Measurements from ENCODE around the gene EIF3D.

Gene EIF3D

DNA sequence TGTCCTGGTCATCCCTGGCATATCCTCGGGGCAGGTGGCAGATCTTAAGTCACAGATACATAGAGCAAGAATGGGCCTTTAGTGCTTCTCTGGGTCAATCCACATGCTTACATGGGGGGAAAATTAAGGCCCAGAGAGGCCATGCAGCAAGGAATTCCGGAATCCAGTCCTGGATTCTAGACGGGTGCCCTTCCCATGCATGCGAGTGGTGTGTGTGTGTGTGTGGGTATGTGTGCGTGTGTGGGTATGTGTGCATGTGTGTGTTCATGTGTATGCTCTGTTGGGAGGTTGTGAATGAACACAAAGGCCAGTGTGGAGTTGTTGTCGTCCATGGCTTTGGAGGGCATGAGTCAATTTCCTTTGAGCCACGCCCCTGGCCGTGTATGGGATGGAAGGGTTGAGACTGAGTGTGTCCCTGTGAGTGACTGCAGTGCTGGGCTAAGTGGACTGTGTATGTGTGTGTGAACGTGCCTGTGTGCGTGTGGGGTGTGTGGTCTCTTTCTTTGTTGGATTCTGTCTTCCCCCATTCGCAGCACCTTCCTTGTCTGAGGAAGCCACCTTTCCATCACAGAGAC lies 33.4 kb upstream of the EIF3D start:
- H3K27ac Mint-ChIP-seq: no peak overlapping the region
- ATAC-seq: no peak
- no peak overlapping the region for H3K4me3 Mint-ChIP-seq
- H3K36me3 Mint-ChIP-seq: no peaks in the 10 kb centered on the region
- no peaks in the 10 kb centered on the region for H3K9me3 Mint-ChIP-seq
- peaks cover 20% of the 10 kb centered on the region for H3K4me1 Mint-ChIP-seq
- H3K27me3 Mint-ChIP-seq: peaks cover 54% of the 10 kb centered on the region

DNA sequence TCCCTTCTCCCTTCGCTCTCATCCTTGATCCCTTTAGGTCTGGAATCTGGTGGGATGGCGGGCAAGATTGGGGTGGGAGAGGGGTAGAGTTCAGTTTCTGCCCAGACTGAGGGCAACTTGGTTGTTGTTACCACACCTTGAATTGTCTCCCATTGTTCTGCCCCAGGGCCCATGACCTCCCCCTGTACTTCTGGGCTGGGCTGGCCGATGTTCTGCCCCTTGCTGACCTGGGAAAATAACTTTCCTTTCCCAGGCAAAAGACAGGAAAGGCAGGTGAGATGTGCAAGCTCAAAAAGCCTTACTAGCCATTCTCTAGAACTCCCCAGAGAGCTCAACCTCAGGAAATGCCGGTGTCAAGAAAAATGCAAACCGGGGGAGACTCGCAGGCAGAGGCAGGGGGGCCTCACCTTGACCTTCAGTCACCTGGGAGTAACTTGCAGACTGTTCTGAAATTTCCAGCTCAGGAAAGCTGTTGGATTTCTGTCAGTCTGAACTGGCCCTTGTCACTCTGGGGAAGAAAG lies 32.4 kb upstream of the EIF3D start:
- Mint-ChIP-seq H3K4me3 (no peak overlapping the region), H3K27ac (no peak overlapping the region), H3K36me3 (no peaks in the 10 kb centered on the region), H3K9me3 (no peaks in the 10 kb centered on the region), H3K27me3 (peaks cover 44% of the 10 kb centered on the region), H3K4me1 (peaks cover 20% of the 10 kb centered on the region)
- ATAC-seq: no peak

DNA sequence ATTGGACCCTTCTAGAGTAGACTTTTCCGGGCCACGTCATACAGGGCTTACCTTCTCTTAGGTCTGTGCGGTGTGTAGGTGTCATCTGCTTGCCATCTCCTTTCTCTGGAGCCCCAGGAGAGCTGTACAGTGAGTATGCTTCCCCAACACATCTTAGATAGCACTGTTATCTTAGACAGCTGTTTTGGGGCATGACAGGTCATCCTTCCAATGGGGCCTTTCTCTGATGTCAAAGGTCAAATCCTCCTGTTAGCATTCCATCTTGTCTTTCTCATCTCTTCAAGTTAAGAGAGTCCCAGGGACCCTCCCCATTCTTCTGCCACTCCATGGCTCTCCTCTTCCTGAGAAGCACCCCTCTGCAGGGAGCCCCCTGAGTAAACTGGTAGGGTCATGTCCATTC lies 31.0 kb upstream of the EIF3D start:
- Mint-ChIP-seq H3K36me3 (no peaks in the 10 kb centered on the region), H3K27me3 (peaks cover 34% of the 10 kb centered on the region), H3K4me3 (no peak overlapping the region)

DNA sequence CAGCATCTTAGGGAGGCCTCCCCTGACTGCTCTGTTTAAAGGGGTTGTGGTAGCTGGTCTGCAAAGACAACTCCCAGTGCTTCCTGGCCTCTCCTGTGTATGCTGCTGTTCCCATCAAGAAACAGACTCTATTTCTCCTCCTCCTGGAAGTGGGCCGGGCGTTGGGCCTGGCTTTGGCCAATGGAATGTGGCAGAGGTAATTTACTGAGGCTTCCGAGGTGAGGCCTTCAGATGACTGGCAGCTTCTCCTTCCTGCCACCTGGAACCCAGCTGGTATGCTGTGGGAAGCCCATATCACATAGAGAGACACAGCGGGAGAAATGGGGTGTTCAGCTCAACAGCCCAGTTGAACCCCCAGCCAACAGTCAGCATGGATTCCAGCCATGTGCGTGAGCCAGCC lies 25.1 kb upstream of the EIF3D start:
- H3K36me3 Mint-ChIP-seq: no peaks in the 10 kb centered on the region
- no peaks in the 10 kb centered on the region for H3K27me3 Mint-ChIP-seq
- peak overlapping the region; percentile 56 for H3K27ac Mint-ChIP-seq
- H3K9me3 Mint-ChIP-seq: no peaks in the 10 kb centered on the region
- peaks cover 38% of the 10 kb centered on the region for H3K4me1 Mint-ChIP-seq
- no peak for ATAC-seq
- no peak overlapping the region for H3K4me3 Mint-ChIP-seq

More for the DNA sequence above, 31.0 kb upstream of the EIF3D start:
- H3K4me1 Mint-ChIP-seq: peaks cover 20% of the 10 kb centered on the region
- ATAC-seq: no peak
- H3K27ac Mint-ChIP-seq: no peak overlapping the region
- no peaks in the 10 kb centered on the region for H3K9me3 Mint-ChIP-seq

DNA sequence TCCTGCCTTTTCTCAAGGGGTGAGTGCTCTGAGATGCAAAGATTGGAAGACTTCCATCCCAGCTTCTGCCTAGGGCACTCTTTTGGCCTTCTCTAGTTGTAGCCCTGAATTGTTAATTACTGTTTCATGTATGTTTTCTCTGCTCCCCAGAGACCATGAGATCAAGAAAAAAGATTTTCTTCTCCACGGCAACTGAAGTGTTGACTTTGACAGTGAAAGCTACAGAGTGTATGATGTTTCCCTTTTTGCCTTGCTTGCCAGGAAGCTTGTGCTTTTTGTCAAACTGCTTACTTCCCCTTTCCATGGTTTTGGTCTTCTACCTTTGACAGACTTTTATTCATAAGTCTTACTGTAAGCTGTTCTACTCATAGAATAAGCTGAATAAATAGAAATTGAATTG lies 23.3 kb upstream of the EIF3D start:
- ATAC-seq: peak; percentile 92
- no peaks in the 10 kb centered on the region for H3K27me3 Mint-ChIP-seq
- peak overlapping the region; percentile 14 for H3K27ac Mint-ChIP-seq
- H3K36me3 Mint-ChIP-seq: no peaks in the 10 kb centered on the region
- H3K9me3 Mint-ChIP-seq: no peaks in the 10 kb centered on the region
- H3K4me3 Mint-ChIP-seq: no peak overlapping the region
- peaks cover 48% of the 10 kb centered on the region for H3K4me1 Mint-ChIP-seq

DNA sequence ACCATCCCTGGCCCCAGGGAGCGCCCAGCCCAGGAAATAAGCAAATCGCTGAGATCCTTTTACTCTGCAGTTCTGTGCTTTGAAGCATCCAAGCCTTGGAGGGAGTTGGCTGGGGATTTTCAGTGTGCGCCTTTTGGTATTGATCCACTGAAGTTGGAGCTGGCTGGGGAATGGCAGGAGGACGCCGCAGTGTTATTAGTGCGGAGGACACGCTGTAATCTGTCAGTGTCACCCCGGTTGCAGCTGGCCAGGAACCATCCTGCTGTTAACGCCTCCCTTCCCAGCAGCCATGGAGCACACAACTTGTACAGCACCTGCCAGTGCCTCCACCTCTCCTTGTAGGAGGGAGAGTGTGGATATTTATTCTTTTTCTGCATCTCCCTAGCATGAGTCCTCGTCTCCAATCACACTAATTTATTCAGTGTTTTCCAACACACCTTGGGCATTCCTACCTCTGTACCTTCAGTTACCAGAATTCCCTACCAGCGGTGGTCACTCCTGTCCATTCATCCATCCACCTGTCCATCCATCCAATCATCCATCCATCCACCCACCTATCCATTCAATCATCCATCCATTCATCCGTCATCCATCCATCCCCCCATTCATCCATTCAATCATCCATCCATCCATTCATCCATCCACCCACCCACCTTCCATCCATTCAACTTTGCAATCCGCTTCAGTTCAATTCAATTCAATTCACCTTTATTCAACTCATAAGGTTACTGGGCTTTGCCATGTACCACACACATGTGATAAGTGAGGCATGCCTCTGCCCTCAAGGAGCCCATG lies 21.9 kb upstream of the EIF3D start:
- no peaks in the 10 kb centered on the region for H3K27me3 Mint-ChIP-seq
- no peaks in the 10 kb centered on the region for H3K36me3 Mint-ChIP-seq
- H3K4me3 Mint-ChIP-seq: no peak overlapping the region
- no peaks in the 10 kb centered on the region for H3K9me3 Mint-ChIP-seq
- peaks cover 55% of the 10 kb centered on the region for H3K4me1 Mint-ChIP-seq
- peak overlapping the region; percentile 14 for H3K27ac Mint-ChIP-seq
- no peak for ATAC-seq

DNA sequence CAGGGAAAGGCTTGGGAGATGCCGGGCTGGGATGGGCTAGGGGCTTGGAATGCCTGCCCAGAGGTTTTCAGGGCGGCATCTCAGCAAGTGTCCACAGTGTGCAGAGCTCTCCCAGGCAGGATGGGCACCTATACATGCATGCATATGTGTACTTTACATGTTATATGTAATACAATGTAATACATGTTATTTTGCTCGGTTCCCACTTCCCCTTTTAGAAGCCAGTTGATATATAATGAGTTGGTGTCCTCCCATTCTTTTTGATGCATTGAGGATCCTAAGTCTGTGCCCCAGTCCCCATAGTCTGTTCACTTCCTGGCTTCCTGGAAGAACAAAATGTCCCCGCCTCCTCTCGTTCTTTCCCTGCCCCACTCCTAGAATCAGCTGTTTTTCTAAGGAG lies 20.1 kb upstream of the EIF3D start:
- H3K27me3 Mint-ChIP-seq: no peaks in the 10 kb centered on the region
- peaks cover 52% of the 10 kb centered on the region for H3K4me1 Mint-ChIP-seq
- peak overlapping the region; percentile 57 for H3K27ac Mint-ChIP-seq
- no peaks in the 10 kb centered on the region for H3K9me3 Mint-ChIP-seq
- peak; percentile 28 for ATAC-seq
- H3K36me3 Mint-ChIP-seq: no peaks in the 10 kb centered on the region
- H3K4me3 Mint-ChIP-seq: no peak overlapping the region

DNA sequence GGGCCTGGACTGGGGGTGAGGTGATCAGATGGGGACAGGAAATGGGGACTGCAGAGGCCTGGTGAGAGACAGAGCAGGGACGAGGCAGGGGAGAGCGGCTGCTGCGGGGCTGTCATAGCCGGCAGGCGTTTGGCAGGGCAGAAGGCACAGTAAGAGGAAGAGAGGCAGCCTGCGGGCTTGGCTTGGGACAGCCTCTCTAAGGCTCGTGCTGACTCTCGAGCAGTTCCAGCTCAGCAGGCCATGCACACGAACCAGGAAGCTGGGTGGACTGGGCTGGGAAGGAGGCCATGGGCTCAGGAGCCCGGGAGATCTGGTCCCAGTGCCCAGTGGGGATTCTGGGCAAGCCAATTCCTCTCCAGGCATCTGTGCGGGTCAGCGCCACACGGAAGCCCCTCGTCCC lies 19.6 kb upstream of the EIF3D start:
- Mint-ChIP-seq H3K27ac (peak overlapping the region; percentile 57), H3K36me3 (no peaks in the 10 kb centered on the region), H3K4me3 (no peak overlapping the region), H3K27me3 (no peaks in the 10 kb centered on the region), H3K4me1 (peaks cover 48% of the 10 kb centered on the region), H3K9me3 (no peaks in the 10 kb centered on the region)
- ATAC-seq: no peak

DNA sequence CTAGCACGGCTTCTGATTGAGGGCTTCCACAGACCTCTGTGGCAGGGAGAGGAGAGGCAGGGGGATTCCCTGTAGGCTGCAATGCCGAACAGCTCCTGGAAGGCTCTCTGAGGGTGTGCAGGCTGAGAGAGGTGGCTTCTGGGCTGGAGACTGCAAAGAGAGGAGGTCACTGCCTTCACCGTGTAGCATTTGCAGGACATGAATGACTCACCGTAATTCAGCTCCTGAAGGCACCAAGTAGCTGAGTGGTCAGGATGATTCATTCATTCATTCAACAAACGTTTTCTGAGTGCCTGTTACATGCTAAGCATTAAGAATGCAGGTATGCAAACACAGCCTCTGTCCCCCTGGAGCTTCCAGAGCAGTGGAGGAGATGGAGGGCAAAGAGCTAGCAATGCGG lies 18.0 kb upstream of the EIF3D start:
- Mint-ChIP-seq H3K36me3 (no peaks in the 10 kb centered on the region), H3K27me3 (no peaks in the 10 kb centered on the region), H3K9me3 (no peaks in the 10 kb centered on the region), H3K4me1 (peaks cover 43% of the 10 kb centered on the region), H3K4me3 (no peak overlapping the region), H3K27ac (no peak overlapping the region)
- ATAC-seq: no peak

DNA sequence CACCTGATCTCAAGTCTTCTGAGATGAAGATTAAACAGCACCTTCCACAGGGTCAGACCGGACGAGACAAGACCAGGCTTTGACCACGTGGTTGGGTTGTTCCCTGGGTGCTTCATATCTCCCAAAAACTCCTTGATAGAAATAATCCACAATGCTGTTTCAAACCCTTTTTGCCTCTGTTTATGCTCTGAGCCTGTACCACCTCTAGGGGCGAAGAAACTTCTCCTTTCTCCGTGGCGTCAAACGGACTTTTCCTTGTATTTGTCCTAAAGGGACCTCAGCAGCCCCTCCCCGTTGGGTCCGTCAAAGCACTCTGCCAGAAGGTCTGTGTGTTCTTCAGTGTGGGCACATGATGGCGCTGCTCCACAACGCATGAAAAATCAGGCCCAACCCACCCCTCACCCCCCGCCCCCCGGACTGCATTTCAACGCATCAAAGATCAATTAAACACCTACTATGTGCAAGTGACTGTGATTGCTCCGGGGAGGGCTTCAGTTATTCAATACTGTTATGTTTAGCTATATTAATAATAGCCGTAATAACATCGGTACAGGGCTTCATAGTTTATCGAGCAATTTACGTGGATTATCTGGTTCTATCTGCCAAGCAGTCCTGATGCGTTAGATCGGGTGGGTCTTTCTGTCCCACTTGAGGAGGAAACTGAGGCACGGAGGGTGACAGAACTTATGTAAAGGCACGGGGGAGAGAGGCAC lies 17.3 kb upstream of the EIF3D start:
- Mint-ChIP-seq H3K27ac (no peak overlapping the region), H3K4me3 (no peak overlapping the region), H3K36me3 (no peaks in the 10 kb centered on the region), H3K27me3 (no peaks in the 10 kb centered on the region), H3K9me3 (no peaks in the 10 kb centered on the region), H3K4me1 (peaks cover 36% of the 10 kb centered on the region)
- peak; percentile 67 for ATAC-seq

DNA sequence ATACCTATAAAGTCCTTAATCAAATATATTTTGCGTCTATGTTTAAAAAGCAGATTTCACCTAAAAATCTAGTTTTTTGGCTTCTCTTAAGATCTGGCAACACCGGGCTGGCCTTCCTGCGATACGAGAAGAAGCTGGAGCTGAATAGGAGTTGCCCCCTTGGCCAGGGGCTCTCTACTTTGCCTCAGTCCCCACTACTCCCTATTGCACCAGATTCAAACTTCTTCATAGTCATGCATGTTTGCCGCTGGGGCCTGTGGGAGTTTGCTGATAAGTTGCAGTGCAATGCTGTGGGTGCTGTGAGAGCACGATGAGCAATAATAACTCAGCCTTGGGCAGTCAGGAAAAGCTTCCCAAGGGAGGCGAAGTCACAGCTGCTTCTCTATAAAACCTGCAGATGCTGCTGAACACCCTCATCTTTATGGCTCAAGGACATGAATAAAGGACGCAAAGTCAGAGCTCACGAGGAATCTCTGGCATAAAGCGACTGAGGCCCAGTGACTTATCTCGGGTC lies 15.2 kb upstream of the EIF3D start:
- Mint-ChIP-seq H3K27ac (no peak overlapping the region), H3K27me3 (no peaks in the 10 kb centered on the region), H3K4me1 (peaks cover 19% of the 10 kb centered on the region), H3K4me3 (no peak overlapping the region), H3K36me3 (no peaks in the 10 kb centered on the region), H3K9me3 (no peaks in the 10 kb centered on the region)
- no peak for ATAC-seq

DNA sequence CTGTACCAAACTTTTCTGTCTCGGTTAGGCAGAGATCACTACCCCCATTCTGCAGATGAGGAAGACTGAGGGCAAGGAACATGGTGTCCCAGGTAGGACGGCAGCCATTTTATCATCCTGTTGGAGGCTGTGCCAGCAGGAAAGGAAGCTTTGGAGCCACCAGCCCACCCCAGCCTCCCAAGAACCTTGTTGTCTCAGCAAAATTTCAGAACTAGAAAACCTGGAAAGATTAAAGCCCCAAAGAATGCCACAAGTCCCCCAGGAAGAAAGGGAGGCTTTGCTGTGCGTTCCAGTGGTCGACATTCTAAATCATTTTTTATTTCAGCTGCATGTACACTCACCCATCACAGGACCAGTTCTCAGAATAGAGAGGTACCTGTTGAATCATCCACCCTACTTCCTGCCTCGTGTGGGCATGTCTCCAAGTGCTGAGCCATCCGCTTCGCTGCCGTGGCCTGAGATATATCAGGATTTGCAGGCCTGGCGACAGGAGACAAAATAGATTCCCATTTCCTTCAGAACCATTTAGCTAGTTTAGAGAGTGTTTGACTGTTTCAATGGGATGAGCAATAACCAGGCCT lies 13.0 kb upstream of the EIF3D start:
- Mint-ChIP-seq H3K27ac (no peak overlapping the region), H3K4me3 (no peak overlapping the region), H3K27me3 (no peaks in the 10 kb centered on the region), H3K4me1 (peaks cover 8% of the 10 kb centered on the region), H3K36me3 (no peaks in the 10 kb centered on the region), H3K9me3 (no peaks in the 10 kb centered on the region)
- ATAC-seq: no peak

DNA sequence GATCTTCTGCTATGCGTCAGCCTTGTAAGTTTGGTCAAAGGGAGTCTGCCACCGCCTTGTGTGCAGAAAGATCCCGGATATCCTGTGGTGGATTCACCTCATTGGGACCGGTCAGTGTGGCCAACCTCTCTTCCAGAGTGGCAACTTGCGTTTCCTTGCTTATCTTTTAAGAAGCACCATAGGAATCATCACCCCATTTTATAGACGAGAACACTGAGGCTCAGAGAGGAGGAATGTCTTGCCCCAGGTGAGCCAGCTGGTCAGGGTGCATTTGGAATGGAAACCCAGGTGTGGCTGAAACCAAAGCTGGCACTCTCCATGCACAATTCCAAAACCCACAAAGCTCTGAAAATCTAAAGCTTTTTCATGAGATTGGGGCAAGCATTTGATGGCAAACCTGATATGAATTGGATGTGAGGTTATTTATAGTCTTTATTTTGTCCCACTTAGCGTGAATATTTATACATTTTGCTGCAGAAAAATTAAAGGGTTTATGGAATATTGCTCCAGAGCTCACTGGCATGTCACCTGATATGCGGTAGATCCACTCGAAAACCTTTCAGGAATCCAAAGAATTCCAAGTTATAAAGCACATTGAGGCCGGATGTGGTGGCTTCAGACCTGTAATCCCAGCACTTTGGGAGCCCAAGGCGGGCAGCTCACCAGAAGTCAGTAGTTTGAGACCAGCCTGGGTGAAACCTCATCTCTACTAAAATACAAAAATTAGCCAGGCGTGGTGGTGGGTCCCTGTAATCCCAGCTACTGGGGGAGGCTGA lies 12.1 kb upstream of the EIF3D start:
- Mint-ChIP-seq H3K9me3 (no peaks in the 10 kb centered on the region), H3K4me1 (peaks cover 2% of the 10 kb centered on the region), H3K27me3 (no peaks in the 10 kb centered on the region), H3K4me3 (no peak overlapping the region), H3K36me3 (no peaks in the 10 kb centered on the region), H3K27ac (no peak overlapping the region)
- no peak for ATAC-seq

DNA sequence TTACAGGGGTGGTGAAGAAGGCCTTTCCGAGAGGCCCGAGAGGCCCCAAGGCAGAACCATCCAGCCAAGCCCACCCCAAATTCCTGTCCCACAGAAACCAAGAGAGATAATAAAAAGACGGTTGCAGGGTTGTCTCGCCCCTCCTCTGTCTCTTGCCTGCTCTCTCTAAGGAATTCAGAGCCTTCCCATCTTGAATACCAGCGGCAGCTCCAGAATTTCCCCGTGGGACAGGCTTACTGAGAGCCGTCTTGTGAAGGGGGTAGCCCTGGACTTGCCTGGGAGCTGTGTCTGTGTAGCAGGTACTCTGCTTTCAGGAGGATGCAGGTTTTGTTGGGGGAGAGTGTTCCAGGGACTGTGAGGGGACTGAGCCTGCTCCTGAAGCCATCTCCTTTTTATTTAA lies 9.6 kb upstream of the EIF3D start:
- no peaks in the 10 kb centered on the region for H3K36me3 Mint-ChIP-seq
- ATAC-seq: no peak
- H3K4me1 Mint-ChIP-seq: no peaks in the 10 kb centered on the region
- H3K27ac Mint-ChIP-seq: no peak overlapping the region
- H3K9me3 Mint-ChIP-seq: no peaks in the 10 kb centered on the region
- H3K27me3 Mint-ChIP-seq: no peaks in the 10 kb centered on the region
- H3K4me3 Mint-ChIP-seq: no peak overlapping the region

DNA sequence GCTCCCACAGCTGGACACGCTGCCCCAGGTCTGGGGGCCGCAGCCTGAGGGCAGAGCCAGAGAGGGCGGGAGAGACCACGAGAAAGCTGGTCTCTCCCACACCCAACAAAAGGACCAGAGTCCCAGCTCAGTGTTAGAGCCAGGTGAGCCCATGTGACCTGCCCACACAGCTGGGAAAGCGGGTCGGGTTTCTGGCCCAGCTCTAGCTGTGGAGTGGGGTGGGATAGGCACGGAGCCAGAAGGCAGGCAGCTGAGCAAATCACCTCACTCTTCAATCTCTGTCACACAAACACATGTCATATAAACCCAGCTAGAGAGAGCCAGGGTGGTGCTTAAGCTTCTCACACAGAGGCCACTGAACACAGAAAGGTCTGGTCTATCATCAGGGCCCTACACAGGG lies 7.8 kb upstream of the EIF3D start:
- Mint-ChIP-seq H3K36me3 (no peaks in the 10 kb centered on the region), H3K4me1 (no peaks in the 10 kb centered on the region), H3K27ac (no peak overlapping the region), H3K27me3 (no peaks in the 10 kb centered on the region), H3K4me3 (no peak overlapping the region), H3K9me3 (no peaks in the 10 kb centered on the region)
- ATAC-seq: no peak
